Panc1 (cell line): Measurements from ENCODE around the gene SASS6. TPM values are rescaled to one million over a fixed set of nuclear protein-coding genes. Genes with fewer than 3 reads are reported as not detected.

ENCODE experiments used
- ATAC-seq: fragments of 200-7000 bp; cut with Tn5 transposase; 2 replicates; pipeline ENCODE4 v1.9.1; 2020; ENCODE audit warnings: mild to moderate bottlenecking, moderate library complexity
- BruUV-seq: library from RNA; stranded (reverse); fragments of 400-500 nt; replicated peaks from 2 replicates; lab custom pipeline; 2021; lab: Mats Ljungman, UMichigan
- CTCF ChIA-PET: fragments of 300-600 bp; sonication (Branson Sonifier 250); formaldehyde crosslinking; loops from one replicate; lab custom pipeline; 2022; ENCODE audit warnings: antibody characterized with exemption; lab: Charles Lee
- POLR2A ChIA-PET: fragments of 300-600 bp; sonication (Branson Sonifier 250); formaldehyde crosslinking; loops from one replicate; lab custom pipeline; 2022; ENCODE audit warnings: antibody characterized with exemption; lab: Charles Lee
- DNase-seq: peaks from one replicate; pipeline ENCODE4 v3.0.0-alpha.2; 2010; ENCODE audit warnings: low read depth, low spot score
- H3K27ac ChIP-seq: 2 replicates; pipeline ENCODE4 v1.5.1; 2011; ENCODE audit warnings: mild to moderate bottlenecking, low read length, inconsistent platforms
- H3K27me3 ChIP-seq: fragments of 200-500 bp; sonication (Bioruptor generic); 2 replicates; pipeline ENCODE4 v1.6.0; 2014; ENCODE audit warnings: low read length, inconsistent platforms; ENCODE audit not compliant: control insufficient read depth, insufficient read depth
- H3K36me3 ChIP-seq: fragments of 200-500 bp; sonication (Bioruptor generic); 2 replicates; pipeline ENCODE4 v1.5.1; 2014; ENCODE audit warnings: inconsistent platforms, mild to moderate bottlenecking, low read length, moderate library complexity; ENCODE audit not compliant: control insufficient read depth, insufficient read depth
- H3K4me1 ChIP-seq: 2 replicates; pipeline ENCODE4 v1.5.1; 2011; ENCODE audit warnings: inconsistent platforms, mild to moderate bottlenecking, low read length, moderate library complexity; ENCODE audit not compliant: control insufficient read depth, insufficient read depth
- H3K4me3 ChIP-seq, 2 experiments: 2 replicates each; pipeline ENCODE4 v1.5.1; 2011 to 2012; ENCODE audit warnings: low read depth in 2 of 2, low read length in 2 of 2, mild to moderate bottlenecking in 2 of 2, inconsistent platforms in 1 of 2, moderate library complexity in 1 of 2
- H3K9me3 ChIP-seq: fragments of 200-500 bp; sonication (Bioruptor generic); 2 replicates; pipeline ENCODE4 v1.5.1; 2014; ENCODE audit warnings: low read depth, mild to moderate bottlenecking, inconsistent platforms, low read length, moderate library complexity; ENCODE audit not compliant: control insufficient read depth, insufficient read depth
- CTCF ChIP-seq: fragments of 450-650 bp; IDR thresholded peaks from 2 replicates; pipeline ENCODE4 v1.5.1; 2017; ENCODE audit warnings: mild to moderate bottlenecking
- POLR2AphosphoS5 ChIP-seq: IDR thresholded peaks from 2 replicates; pipeline ENCODE4 v1.6.1; 2012; ENCODE audit warnings: mild to moderate bottlenecking, low read depth, low read length, moderate library complexity
- REST ChIP-seq, 2 experiments: IDR thresholded peaks; 2 replicates each; pipeline ENCODE4 v1.6.1; 2011 to 2012; ENCODE audit warnings: low read depth in 2 of 2, control low read depth in 1 of 2, low read length in 1 of 2, mild to moderate bottlenecking in 1 of 2, moderate library complexity in 1 of 2; ENCODE audit not compliant: insufficient read depth in 1 of 2
- SIN3A ChIP-seq: IDR thresholded peaks from 2 replicates; pipeline ENCODE4 v1.6.1; 2012; ENCODE audit warnings: low read depth, mild to moderate bottlenecking, low read length, moderate library complexity, borderline replicate concordance; ENCODE audit not compliant: insufficient read depth
- TCF7L2 ChIP-seq: IDR thresholded peaks from 2 replicates; pipeline ENCODE4 v1.6.1; 2011; ENCODE audit warnings: mild to moderate bottlenecking, low read depth, low read length, inconsistent platforms
- in situ Hi-C: cut with HindIII; loops from 2 replicates; pipeline ENCODE4 v1.10.0; 2016; ENCODE audit warnings: low sequenced_read_pairs, low pct_unique_long_range_greater_than_20kb
- intact Hi-C: fragments of 100-400 bp; cut with micrococcal nuclease; formaldehyde crosslinking; loops from one replicate; pipeline ENCODE4 v1.10.0; 2022; ENCODE audit not compliant: unreplicated experiment
- total RNA-seq: library from RNA; stranded (reverse); gene quantifications from one replicate; pipeline ENCODE4 v1.2.1, GENCODE V29; 2021; ENCODE audit not compliant: unreplicated experiment

Gene SASS6
- total RNA-seq, 1 experiment from 2014 or later: 6.2 TPM

- intact Hi-C loops: no loop called here
- in situ Hi-C loops: no loop called here
- no peak for DNase-seq
- ChIA-PET CTCF (no interaction called here), POLR2A (no interaction called here)
- Histone ChIP-seq H3K27ac (no peak overlapping the region), H3K36me3 (no peaks in the 10 kb centered on the region), H3K27me3 (no peaks in the 10 kb centered on the region), H3K9me3 (no peaks in the 10 kb centered on the region), H3K4me1 (no peaks in the 10 kb centered on the region), H3K4me3 (no peak overlapping the region)
- TF ChIP-seq SIN3A: no peak
- no peak for TF ChIP-seq TCF7L2
- TF ChIP-seq POLR2AphosphoS5: no peak
- TF ChIP-seq REST (IDR thresholded peaks at IDR 0.05; ENCODE audit: insufficient read depth in 1 of 2, low read depth in 2 of 2, low read length in 1 of 2): no peak
- no peak for TF ChIP-seq CTCF
- no peak for ATAC-seq
- no TSS peak for BruUV-seq
Observed at GRCh38 chr1:100177295-100178041, 44.7 kb upstream of the SASS6 start.

DNA sequence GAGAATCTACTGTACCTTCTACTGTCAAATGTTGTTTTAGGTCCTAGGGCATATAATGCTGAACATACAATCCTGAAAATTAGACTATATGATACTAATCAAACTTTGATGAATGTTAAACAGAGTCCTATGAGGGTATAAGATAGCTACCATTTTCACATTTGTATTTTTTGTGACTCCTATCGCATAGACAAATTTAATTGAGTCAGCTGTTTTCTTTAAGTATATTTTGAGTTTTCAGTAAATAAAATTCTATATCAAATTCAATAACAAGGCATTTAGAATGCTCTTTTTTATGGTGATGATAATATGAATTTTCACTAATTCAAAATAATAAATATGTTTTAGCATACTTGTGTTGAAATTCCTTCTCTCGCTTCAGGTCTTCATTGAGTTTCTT is 35.3 kb upstream of the SASS6 start:
- no peak overlapping the region for H3K27ac ChIP-seq
- no peak overlapping the region for H3K4me3 ChIP-seq
- no TSS peak for BruUV-seq
- in situ Hi-C loops (no loop called here), intact Hi-C loops (no loop called here)
- H3K9me3 ChIP-seq: no peaks in the 10 kb centered on the region
- ATAC-seq (no peak), DNase-seq (no peak)
- no peaks in the 10 kb centered on the region for H3K36me3 ChIP-seq
- CTCF ChIA-PET: no interaction called here
- POLR2A ChIA-PET: no interaction called here
- no peaks in the 10 kb centered on the region for H3K4me1 ChIP-seq
- H3K27me3 ChIP-seq: no peaks in the 10 kb centered on the region
- TF ChIP-seq REST (IDR thresholded peaks at IDR 0.05; ENCODE audit: insufficient read depth in 1 of 2, low read depth in 2 of 2, low read length in 1 of 2): no peak
- TF ChIP-seq SIN3A: no peak
- no peak for TF ChIP-seq TCF7L2
- TF ChIP-seq CTCF: no peak
- TF ChIP-seq POLR2AphosphoS5: no peak
